ENCODE results near the gene CD46.

Gene CD46

DNA sequence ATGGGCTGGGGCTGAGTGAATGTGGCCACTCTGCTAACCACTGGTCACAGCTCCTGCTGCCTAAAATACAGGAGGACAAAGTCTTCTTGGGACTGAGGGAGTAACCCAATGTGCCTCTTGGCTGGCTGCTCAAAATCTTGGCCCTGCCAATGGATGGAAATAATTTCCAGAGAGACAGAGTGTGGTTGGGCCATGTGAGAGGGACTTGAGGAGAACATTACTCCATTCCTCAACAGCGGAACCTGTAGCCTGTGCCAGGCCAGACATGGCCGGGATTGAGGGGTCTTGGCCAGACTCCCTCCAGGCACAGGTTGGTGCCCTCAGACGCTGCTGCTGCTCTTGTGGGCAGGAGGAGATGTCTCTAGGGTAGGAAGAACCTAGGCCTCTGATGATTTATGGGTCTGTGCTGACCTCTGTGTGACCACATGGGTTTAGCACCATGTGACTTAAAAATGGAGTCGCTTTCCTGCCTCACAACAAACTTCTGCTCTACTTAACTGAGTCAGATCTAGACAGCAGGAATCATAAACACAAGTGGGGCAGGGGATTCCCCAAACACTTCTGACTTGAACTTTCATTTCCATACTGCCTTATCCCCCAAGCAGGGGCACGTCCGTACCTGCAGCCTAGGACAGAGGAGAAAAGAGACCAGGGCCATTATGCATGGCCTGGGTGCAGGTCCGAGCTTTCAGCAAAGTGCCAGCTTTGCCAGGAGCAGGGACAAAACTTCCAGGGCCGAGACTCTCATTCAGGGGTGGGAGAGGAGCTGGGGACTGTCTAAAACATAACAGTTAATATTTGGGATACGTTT lies 79.9 kb downstream of the CD46 start:
- no peak for DNase-seq

DNA sequence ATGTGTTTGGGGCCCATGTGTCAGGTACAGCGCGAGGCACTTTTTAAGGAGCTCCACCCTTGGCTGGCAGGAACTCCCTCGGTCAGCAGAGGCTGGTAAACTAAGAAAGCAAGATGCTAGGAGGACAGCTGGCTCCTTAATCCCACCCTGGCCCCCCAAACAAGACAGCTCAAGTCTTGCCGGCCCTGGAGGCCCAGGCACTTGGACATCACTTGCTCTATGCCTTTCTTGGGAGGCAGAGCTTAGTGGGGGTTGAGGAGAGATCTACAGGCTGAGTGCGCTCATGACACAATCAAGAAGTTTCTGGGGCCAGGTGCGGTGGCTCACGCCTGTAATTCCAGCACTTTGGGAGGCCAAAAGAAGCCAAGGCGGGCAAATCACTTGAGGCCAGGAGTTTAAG lies 80.9 kb downstream of the CD46 start:
- DNase-seq: no peak

DNA sequence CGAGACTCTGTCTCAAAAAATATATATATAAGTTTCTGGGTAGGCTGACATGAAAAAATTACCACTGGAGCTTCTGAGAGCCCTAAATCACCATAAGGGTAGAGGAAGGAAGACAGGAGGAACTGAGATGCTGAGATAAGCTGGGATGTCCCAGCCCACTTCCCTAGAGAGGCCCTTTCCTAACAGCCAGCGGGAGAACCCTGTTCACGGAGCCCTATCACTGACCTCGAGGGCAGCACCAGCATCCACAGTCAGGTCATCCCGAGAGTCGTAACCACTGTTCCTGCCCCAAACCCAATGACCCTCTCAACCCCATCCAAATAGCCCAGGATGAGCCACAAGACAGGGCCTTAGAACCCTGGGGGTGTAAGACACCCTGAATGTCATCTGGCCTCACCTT lies 81.5 kb downstream of the CD46 start:
- no peak for DNase-seq

DNA sequence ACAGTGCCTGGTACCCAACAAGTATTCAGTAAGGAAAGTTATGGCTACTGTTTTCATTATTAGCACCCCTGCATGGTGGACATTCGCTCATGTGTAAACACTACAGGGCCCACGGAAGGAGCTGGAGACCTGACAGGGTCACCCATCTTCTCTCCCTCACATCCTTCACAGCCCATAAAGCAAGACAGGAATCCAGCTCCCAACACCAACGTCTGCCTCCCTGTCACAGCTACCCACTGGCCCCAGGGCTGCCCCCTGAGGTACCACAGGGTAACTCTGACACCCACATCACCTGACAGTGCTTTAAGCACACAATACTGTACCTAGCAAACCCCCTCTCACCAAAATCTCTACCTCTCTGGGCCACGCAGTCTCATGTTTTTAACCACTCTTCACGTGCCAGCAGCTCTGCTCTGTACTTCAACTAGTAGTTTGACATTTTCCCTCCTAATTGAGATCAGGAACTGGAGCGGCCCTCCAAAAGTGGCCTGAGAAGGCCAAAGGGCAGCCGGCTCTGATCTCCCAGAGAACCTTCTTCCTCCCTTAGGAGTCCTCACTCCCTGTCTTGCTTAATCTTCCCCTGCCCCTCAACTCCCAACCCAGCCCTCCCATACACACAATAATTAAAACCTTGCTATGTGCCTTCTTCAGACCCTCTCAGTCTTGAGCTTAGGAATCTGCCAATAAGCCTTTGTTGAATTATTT lies 82.3 kb downstream of the CD46 start:
- no peak for DNase-seq

DNA sequence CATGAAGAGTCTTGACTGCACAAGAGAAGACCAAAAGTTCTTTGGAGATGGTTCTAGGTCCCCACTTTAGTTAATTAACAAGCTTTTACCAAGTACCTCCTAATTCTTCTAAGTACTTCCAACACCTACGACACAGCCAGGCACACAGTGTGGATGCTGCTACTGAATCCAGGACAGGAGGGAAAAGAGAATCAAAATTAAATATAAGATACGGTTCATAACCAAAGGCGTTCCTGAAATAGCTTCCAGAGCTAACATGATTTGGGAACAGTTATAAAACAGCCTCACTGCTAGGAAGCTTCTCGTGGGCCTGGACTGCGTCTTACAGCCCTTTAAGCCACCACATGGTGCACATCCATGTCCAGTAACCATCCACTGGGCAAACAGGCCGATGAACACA lies 84.1 kb downstream of the CD46 start:
- no peak for DNase-seq

DNA sequence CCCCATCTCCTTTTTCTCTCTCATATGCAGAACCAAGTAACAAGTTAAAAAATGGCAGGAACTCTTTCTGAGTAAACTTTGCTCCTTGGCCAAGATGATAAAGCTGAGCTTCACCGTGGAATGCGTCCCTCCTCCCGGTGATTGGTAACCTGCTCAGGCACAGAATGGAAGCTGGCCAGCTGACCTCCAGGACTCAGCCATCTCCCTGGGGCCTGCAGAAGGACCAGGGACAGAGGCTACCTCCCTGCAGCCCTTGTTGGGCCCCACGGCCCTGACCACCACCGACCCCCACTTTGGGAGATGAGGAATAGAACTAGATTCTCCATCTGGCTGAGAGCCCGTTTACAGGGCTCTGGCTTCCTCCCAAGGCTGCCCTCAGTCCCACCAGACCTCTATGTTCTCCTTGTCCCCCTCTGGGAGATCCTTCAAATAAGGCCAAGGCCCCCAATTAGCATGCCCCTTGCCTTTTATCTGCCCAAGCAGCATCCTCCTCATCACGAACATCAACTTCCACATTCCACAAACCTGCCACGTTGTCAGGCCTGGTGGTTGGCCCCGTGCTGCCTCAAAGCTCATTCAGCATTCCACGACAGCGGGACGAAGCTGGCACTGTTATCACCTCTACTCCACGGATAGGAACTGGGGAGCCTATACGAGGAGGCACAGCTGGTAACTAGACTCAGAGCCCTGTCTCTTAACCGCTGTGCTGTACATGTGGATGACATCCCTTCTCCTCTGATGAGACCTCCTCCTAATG lies 84.9 kb downstream of the CD46 start:
- no peak for DNase-seq

DNA sequence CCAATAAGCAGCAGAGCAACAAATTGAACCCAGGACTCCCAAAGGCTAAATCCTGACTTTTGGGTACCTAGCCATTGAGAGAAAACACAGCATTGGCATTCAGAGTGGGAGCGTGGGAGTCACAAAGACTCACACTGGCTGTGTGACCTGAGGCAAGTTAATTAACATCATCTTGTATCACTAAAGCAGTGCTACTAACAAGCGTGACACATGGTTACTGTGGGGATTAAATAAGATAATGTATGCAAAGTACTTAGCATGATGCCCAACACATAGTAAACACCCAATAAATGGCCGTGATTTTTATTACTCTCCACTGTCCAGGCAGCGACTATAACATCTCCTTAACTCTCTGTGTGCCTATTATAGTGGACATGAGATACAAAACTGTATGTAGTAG lies 85.8 kb downstream of the CD46 start:
- no peak for DNase-seq

DNA sequence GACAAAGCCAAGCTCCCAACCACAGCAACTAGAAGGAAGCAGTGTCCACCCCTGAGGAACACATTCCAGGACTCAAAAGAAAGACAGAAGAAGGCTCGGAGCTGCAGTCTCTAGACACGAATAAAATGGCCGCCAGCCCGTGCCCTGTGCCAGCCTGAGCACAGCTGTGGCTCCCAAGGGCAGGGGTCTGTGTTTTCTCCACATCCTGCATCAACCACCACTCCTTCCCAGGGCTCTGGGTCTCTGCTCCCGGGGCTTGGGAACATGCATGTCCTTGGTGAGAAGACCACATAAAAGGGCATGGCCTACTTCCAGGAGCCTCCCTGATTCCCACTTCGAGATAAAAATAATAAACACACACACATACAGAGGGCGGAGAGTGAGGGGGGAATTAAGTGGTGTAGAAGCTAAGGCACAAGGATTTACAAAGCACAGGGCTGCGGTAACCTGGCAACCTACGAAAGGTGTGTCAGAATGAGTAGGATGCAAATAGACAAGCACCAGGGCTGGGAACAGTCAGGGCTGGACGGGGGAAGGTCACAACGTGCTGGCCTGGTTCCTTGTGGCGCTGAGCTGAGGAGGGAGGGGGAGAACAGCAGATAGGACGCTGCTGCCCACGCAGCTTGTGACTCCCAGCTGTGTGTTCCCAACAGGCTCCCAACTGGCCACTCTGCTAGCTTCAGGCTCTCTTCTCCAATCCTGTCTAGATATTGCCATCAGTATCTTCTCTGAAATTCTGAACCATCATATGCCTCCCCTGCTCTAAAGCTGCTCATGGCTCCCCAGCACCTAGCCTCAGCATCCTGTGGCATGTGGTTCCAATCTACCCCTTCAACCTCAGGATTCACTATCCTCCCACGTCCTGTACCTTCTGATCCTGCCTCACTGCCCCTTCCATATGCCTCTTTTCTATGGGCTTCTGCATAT lies 86.6 kb downstream of the CD46 start:
- no peak for DNase-seq

DNA sequence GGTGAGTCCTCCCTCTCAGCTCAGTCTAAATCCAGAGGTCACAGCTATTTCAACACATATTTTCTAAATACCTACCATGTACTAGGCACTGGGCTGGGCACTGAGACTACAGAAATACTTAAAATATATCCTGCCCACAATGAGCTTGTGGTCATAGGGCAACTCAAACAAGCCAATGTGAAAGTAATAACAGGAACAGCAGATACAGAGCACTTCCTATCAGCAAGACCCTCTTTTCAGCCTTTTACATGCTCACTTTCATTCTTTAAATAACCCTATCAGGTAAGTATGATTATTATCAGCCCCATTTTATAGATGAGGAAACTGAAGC lies 87.2 kb downstream of the CD46 start:
- DNase-seq: no peak

DNA sequence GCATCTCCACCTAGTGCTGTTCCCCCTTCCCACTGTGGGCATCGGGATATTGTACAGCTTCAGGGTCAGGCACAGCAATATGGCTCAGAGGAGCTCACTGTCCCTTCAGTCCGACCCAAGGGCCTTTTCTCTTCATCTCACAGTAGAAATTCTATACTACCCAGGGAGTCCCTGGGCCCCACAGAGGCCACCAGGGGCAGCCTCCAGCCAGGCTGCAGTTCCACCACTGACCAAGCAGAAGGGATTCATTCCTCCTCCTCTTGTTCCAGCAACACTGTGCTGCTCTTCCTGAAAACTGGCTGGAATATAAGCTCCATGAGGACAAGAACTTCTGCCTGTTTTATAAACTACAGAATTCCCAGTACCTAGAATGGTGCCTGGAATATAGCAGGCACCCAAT lies 88.5 kb downstream of the CD46 start:
- DNase-seq: no peak

DNA sequence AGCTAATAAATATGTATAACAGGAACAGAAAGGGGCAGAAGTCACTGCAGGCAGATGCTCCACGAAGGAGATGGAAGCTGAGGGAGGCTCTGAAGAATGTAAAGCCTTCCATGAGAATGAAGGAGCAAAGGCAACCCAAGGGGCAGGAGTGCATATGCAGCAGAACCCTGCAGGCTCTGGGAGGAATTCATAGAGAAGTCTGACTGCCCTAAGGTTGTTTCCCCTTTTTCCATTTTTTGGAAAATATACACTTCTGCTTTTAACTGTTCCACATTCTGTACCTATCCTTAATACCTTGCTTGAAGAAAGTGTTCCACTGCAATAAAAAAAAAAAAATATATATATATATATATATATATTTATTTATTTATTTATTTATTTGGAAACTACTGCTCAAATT lies 89.4 kb downstream of the CD46 start:
- DNase-seq: no peak

DNA sequence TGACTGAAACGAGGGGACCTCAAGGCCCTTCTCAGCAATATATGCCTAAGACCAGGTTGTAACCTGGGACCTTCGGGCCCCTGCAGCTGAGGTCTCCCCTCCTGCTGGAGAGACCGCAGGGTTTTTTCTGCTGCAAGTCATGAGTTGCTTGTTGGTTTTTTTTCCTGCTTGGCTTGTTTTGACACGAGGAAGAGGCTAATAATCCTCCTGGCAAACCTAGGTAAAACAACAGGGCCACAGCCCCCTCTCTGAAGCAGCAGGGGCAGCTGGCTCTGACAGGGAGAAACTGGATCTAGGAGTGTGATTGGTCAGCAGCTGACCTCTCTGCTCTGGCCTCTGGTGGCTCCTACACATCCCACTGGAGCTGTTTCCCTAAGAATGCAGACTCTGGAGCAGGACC lies 90.0 kb downstream of the CD46 start:
- DNase-seq: no peak

DNA sequence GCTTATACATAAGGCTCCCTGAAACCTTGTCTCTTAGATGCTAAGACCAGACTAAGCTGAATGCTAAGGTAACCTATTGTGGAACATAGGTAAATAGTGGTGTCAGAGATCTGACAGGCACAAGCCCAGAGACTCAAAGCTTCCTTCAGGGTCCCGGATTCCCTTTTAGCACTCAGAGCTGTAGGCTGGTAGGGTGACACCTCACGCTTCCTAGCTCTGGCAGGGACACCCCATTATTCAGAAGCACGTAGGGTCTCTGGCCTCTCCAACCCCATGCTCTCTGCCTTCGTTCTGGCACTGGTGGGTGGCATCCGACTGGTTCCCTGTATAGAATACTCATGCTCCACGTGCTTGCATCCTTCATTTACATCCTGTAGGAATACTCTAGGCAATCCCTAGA lies 90.7 kb downstream of the CD46 start:
- no peak for DNase-seq

DNA sequence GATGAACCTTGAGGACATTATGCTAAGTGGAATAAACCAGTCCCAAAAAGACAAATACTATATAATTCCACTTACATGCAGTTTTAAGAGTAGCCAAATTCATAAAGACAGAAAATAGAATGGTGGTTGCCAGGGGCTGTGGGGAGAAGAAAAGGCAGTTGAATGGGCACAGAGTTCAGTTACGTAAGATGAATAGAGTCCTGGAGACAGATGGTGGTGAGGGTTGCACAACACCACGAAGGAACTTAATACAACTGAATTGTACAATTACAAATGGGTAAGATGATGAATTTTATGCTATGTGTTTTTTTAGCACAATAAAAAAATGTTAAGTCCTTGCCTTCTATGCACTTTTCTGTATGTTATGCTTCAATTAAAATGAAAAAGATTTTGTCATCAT lies 92.5 kb downstream of the CD46 start:
- no peak for DNase-seq

Data from activated CD4-positive, CD25-positive, alpha-beta regulatory T cell (primary cell).